WTC11 (cell line): ENCODE data around the gene ZBTB44. TPM values are rescaled to one million over a fixed set of nuclear protein-coding genes. Genes with fewer than 3 reads are reported as not detected.

Experiments
- ATAC-seq: fragments of 200-7000 bp; cut with Tn5 transposase; 2 replicates; pipeline ENCODE4 v1.10.0; 2021; ENCODE audit warnings: mild to moderate bottlenecking, moderate library complexity
- CTCF ChIA-PET: fragments of 300-600 bp; sonication (Branson Sonifier 250); formaldehyde crosslinking; loops from one replicate; lab custom pipeline; 2021; ENCODE audit warnings: antibody characterized with exemption; lab: Charles Lee
- POLR2A ChIA-PET: fragments of 350-600 bp; sonication (Branson Sonifier 250); formaldehyde crosslinking; loops from one replicate; lab custom pipeline; 2021; ENCODE audit warnings: antibody characterized with exemption; lab: Charles Lee
- DNase-seq: peaks from one replicate; pipeline ENCODE4 v3.0.0; 2021; ENCODE audit warnings: low spot score
- H3K27ac Mint-ChIP-seq: 2 replicates; pipeline ENCODE4 v1.8.0; 2021; ENCODE audit warnings: mixed read lengths
- H3K27me3 Mint-ChIP-seq: 2 replicates; pipeline ENCODE4 v1.8.0; 2021; ENCODE audit warnings: low read depth, mild to moderate bottlenecking, moderate library complexity, mixed read lengths
- H3K36me3 Mint-ChIP-seq: 2 replicates; pipeline ENCODE4 v1.8.0; 2021; ENCODE audit warnings: mixed read lengths
- H3K4me1 Mint-ChIP-seq: 2 replicates; pipeline ENCODE4 v1.8.0; 2022; ENCODE audit warnings: mixed read lengths
- H3K4me3 Mint-ChIP-seq: 2 replicates; pipeline ENCODE4 v1.8.0; 2021; ENCODE audit warnings: mild to moderate bottlenecking, moderate library complexity, mixed read lengths
- H3K9me3 Mint-ChIP-seq: 2 replicates; pipeline ENCODE4 v1.8.0; 2021; ENCODE audit warnings: mixed read lengths
- AR ChIP-seq: fragments of 250-450 bp; sonication (Bioruptor Pico); IDR thresholded peaks from 2 replicates; pipeline ENCODE4 v1.9.0; 2021; ENCODE audit warnings: mild to moderate bottlenecking
- ATF2 ChIP-seq: sonication (generic); formaldehyde crosslinking; IDR thresholded peaks from 2 replicates; pipeline ENCODE4 v1.8.1; 2022; ENCODE audit warnings: low read depth, missing genetic modification reagents, borderline replicate concordance
- ATF6 ChIP-seq: sonication (generic); formaldehyde crosslinking; IDR thresholded peaks from 2 replicates; pipeline ENCODE4 v1.8.1; 2023; ENCODE audit warnings: mild to moderate bottlenecking, missing genetic modification reagents
- CTCF ChIP-seq: fragments of 200-600 bp; IDR thresholded peaks from 2 replicates; pipeline ENCODE4 v1.8.0; 2022; ENCODE audit warnings: antibody characterized with exemption
- E2F1 ChIP-seq: sonication (generic); formaldehyde crosslinking; IDR thresholded peaks from 2 replicates; pipeline ENCODE4 v1.8.0; 2022; ENCODE audit warnings: mild to moderate bottlenecking, missing genetic modification reagents
- ETV6 ChIP-seq: sonication (generic); formaldehyde crosslinking; IDR thresholded peaks from 2 replicates; pipeline ENCODE4 v1.8.1; 2022; ENCODE audit warnings: mild to moderate bottlenecking, missing genetic modification reagents
- FOXP1 ChIP-seq: sonication (generic); formaldehyde crosslinking; IDR thresholded peaks from 2 replicates; pipeline ENCODE4 v1.8.0; 2022; ENCODE audit warnings: missing genetic modification reagents, mild to moderate bottlenecking, moderate library complexity, borderline replicate concordance
- GRHL2 ChIP-seq: fragments of 250-450 bp; sonication (Bioruptor Pico); IDR thresholded peaks from 2 replicates; pipeline ENCODE4 v1.8.0; 2022; ENCODE audit warnings: mild to moderate bottlenecking, moderate library complexity; ENCODE audit not compliant: insufficient replicate concordance, severe bottlenecking
- MLX ChIP-seq: sonication (generic); formaldehyde crosslinking; IDR thresholded peaks from 2 replicates; pipeline ENCODE4 v1.8.1; 2023; ENCODE audit warnings: mild to moderate bottlenecking, missing genetic modification reagents, moderate library complexity
- MYBL2 ChIP-seq: sonication (generic); formaldehyde crosslinking; IDR thresholded peaks from 2 replicates; pipeline ENCODE4 v1.8.1; 2023; ENCODE audit warnings: mild to moderate bottlenecking, moderate library complexity, missing genetic modification reagents
- NFYB ChIP-seq: sonication (generic); formaldehyde crosslinking; conservative IDR thresholded peaks from 2 replicates; pipeline ENCODE4 v1.8.0; 2022; ENCODE audit warnings: low read depth, missing genetic modification reagents
- NR2C2 ChIP-seq: sonication (generic); formaldehyde crosslinking; IDR thresholded peaks from 2 replicates; pipeline ENCODE4 v1.8.0; 2022; ENCODE audit warnings: mild to moderate bottlenecking, missing genetic modification reagents
- PREB ChIP-seq: sonication (generic); formaldehyde crosslinking; IDR thresholded peaks from 2 replicates; pipeline ENCODE4 v1.8.1; 2022; ENCODE audit warnings: mild to moderate bottlenecking, missing genetic modification reagents, moderate library complexity, borderline replicate concordance
- PRRX2 ChIP-seq: fragments of 250-450 bp; sonication (Bioruptor Pico); IDR thresholded peaks from 2 replicates; pipeline ENCODE4 v1.8.0; 2021; ENCODE audit warnings: mild to moderate bottlenecking
- SMAD4 ChIP-seq: sonication (generic); formaldehyde crosslinking; IDR thresholded peaks from 2 replicates; pipeline ENCODE4 v1.8.0; 2022; ENCODE audit warnings: mild to moderate bottlenecking, missing genetic modification reagents
- TEAD1 ChIP-seq: sonication (generic); formaldehyde crosslinking; IDR thresholded peaks from 2 replicates; pipeline ENCODE4 v1.8.0; 2022; ENCODE audit warnings: mild to moderate bottlenecking, missing genetic modification reagents
- ZNF232 ChIP-seq: sonication (generic); formaldehyde crosslinking; IDR thresholded peaks from 2 replicates; pipeline ENCODE4 v1.8.0; 2022; ENCODE audit warnings: mild to moderate bottlenecking, missing genetic modification reagents
- ZNF317 ChIP-seq: sonication (generic); formaldehyde crosslinking; IDR thresholded peaks from 2 replicates; pipeline ENCODE4 v1.8.1; 2023; ENCODE audit warnings: low read depth, mild to moderate bottlenecking, moderate library complexity, missing genetic modification reagents, borderline replicate concordance
- total RNA-seq: library from RNA; stranded (reverse); gene quantifications from 3 replicates; pipeline ENCODE4 v1.2.3, GENCODE V29; 2021

The ZBTB44 gene
- total RNA-seq, 1 experiment from 2014 or later = 107 TPM

- Mint-ChIP-seq H3K27ac (no peak overlapping the region), H3K4me3 (no peak overlapping the region), H3K36me3 (no peaks in the 10 kb centered on the region), H3K9me3 (no peaks in the 10 kb centered on the region), H3K4me1 (peaks cover 7% of the 10 kb centered on the region), H3K27me3 (no peaks in the 10 kb centered on the region)
- TF ChIP-seq AR (CRISPR knock-in tag) = no peak
- TF ChIP-seq CTCF = no peak
- no peak for TF ChIP-seq TEAD1
- TF ChIP-seq GRHL2 (CRISPR knock-in tag) = no peak
- no peak for TF ChIP-seq ZNF232 (CRISPR knock-in tag)
- TF ChIP-seq PREB (CRISPR knock-in tag) = no peak
- TF ChIP-seq ETV6 (CRISPR knock-in tag) = no peak
- no peak for TF ChIP-seq ATF6
- TF ChIP-seq MLX (CRISPR knock-in tag) = no peak
- no peak for TF ChIP-seq FOXP1 (CRISPR knock-in tag)
- TF ChIP-seq E2F1 = no peak
- TF ChIP-seq PRRX2 = no peak
- TF ChIP-seq SMAD4 = no peak
- no peak for TF ChIP-seq MYBL2
- TF ChIP-seq NR2C2 (CRISPR knock-in tag) = no peak
- TF ChIP-seq NFYB (CRISPR knock-in tag) = no peak
- no peak for TF ChIP-seq ATF2 (CRISPR knock-in tag)
- no peak for TF ChIP-seq ZNF317
- POLR2A ChIA-PET = no interaction called here
- DNase-seq (no peak), ATAC-seq (no peak)
- CTCF ChIA-PET = no interaction called here
Observed at GRCh38 chr11:130187096-130187495, 127.6 kb downstream of the ZBTB44 start.
